Left lung (tissue), 10 donors: ENCODE data around the gene CEL. TPM values are rescaled to one million over a fixed set of nuclear protein-coding genes. Genes with fewer than 3 reads are reported as not detected.
"Not testable (repeated sequence)": the region's sequence is repeated elsewhere in the genome, so short reads cannot be mapped to it uniquely, and the experiment has no call there.

Experiments
- ATAC-seq: fragments of 200-7000 bp; cut with Tn5 transposase; one replicate; pipeline ENCODE4 v1.9.1; 2020; ENCODE audit warnings: moderate library complexity
- DNase-seq, 4 donors: peaks; one replicate each; pipeline ENCODE4 v3.0.0-alpha.2; 2013 to 2020
- H3K27ac ChIP-seq, 2 donors: fragments of 200-600 bp; sonication (generic) in 1 of 2; one replicate each; pipeline versions ENCODE4 v1.5.0 to v1.8.0; 2020 to 2021
- H3K27me3 ChIP-seq, 2 donors: fragments of 200-600 bp; sonication (generic) in 1 of 2; one replicate each; pipeline versions ENCODE4 v1.5.0 to v1.8.0; 2020 to 2021
- H3K36me3 ChIP-seq, 2 donors: fragments of 200-600 bp; sonication (generic) in 1 of 2; one replicate each; pipeline versions ENCODE4 v1.5.0 to v1.8.0; 2020 to 2021
- H3K4me1 ChIP-seq, 2 donors: fragments of 200-600 bp; one replicate each; pipeline ENCODE4 v1.8.0; 2021
- H3K4me3 ChIP-seq, 2 donors: fragments of 200-600 bp; sonication (generic) in 1 of 2; one replicate each; pipeline versions ENCODE4 v1.5.0 to v1.8.0; 2020 to 2021; ENCODE audit warnings: mild to moderate bottlenecking in 1 of 2
- H3K9me3 ChIP-seq, 2 donors: fragments of 200-600 bp; sonication (generic) in 1 of 2; one replicate each; pipeline versions ENCODE4 v1.5.0 to v1.8.0; 2020 to 2021
- CTCF ChIP-seq, 2 donors: fragments of 200-600 bp; sonication (generic) in 1 of 2; IDR thresholded peaks; one replicate each; pipeline versions ENCODE4 v1.5.0 to v1.8.0; 2021; ENCODE audit warnings: antibody characterized with exemption in 2 of 2
- intact Hi-C, 2 donors: fragments of 100-400 bp; cut with DNase I; formaldehyde crosslinking; loops; one replicate each; pipeline versions ENCODE4 v1.11.2 to v1.14.2; 2022
- polyA plus RNA-seq, 6 donors: library from polyadenylated mRNA; unstranded; fragments of 120-200 nt; gene quantifications; one replicate each; pipeline ENCODE4 v1.2.1, GENCODE V29; 2013; ENCODE audit not compliant: insufficient read length in 6 of 6
- total RNA-seq, 2 donors: library from RNA; stranded (reverse); fragmentation: NEBNext Ultra II Directional; extraction: Animal tissue kit (Norgen Biotek cat#: 25700); gene quantifications; one replicate each; pipeline ENCODE4 v1.2.1, GENCODE V29; 2021
- donor health status: DM: no; HTN: yes; CAD: no.
- donor health status: DM: no; HTN: no; CAD: no.

The CEL gene
- total and polyA plus RNA-seq, 8 donors: 0.47 to 2.6 (median 2.0) TPM

DNA sequence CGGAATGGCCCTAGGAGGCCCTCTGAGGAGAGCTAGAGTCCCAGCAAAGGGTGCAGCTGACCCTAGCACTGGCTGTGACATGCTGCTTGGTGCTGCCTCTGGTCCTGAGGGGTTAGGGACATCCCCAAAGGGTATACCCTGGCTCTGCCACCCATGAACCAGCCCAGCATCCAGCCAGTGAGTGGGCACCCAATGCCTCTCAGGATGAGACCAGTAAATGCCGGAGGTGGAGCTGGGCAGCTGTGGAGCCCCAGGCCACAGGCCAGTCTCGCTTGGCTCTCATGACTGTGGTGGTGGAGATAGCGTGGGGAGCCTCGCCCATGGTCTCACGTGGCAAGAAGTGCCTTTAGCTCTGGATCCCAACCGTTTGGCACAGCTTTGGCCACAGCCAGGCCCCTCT is 3.7 kb upstream of the CEL start:
- no peak for TF ChIP-seq CTCF (IDR thresholded peaks at IDR 0.05)
- intact Hi-C loops: no loop called here
- Histone ChIP-seq H3K4me1 (peaks cover 0 to 14% of the 10 kb centered on the region in 2 donors), H3K27me3 (no peaks in the 10 kb centered on the region), H3K4me3 (no peak overlapping the region), H3K36me3 (peaks cover 0 to 57% of the 10 kb centered on the region in 2 donors), H3K9me3 (no peaks in the 10 kb centered on the region), H3K27ac (no peak overlapping the region)
- ATAC-seq (no peak), DNase-seq (peak in 1 of 4 donors; percentile 49)

DNA sequence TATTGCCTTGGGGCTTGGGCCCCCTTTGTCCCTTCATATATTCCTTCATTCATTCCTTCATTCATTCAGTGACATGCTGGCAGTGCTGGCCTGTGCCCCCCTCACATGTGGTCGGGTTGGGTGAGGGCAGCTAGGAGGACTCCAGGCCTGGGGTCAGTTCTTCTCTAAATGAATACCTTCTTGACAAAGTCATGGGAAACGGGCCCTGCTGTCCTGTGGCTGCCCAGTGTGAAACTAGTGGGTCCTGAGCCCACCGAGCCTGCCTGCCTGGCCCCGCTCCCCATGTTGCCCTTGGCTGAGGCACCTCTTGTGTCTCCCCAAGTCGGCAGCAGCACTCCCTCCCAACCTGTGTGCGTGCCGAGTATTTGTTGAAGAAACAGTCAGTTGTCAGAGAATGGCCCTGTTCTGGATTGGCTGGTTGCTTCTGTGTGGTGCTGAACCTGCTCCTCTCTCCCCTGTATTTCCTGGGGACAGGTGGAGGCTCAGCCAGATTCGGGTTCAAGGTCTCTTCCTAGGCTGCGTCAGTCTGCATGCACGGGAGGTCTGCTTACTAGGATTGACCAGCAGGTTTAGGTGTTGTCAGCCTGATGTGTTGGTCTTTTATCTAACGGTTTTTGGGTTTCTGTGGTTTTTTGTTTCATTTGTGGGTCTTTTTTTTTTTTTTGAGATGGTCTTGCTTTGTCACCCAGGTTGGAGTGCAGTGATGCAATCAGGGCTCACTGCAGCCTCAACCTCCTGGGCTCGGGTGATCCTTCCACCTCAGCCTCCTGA is 3.0 kb upstream of the CEL start:
- Histone ChIP-seq H3K9me3 (no peaks in the 10 kb centered on the region), H3K27ac (no peak overlapping the region)

GRCh38 chr9:133059623-133060022 is 2.2 kb upstream of the CEL start:
- no peak for TF ChIP-seq CTCF (IDR thresholded peaks at IDR 0.05)
- H3K27ac ChIP-seq: no peak overlapping the region
- intact Hi-C loops: no loop called here

More for the DNA sequence above, 3.0 kb upstream of the CEL start:
- peaks cover 0 to 14% of the 10 kb centered on the region in 2 donors for H3K4me1 ChIP-seq
- H3K36me3 ChIP-seq: peaks cover 0 to 50% of the 10 kb centered on the region in 2 donors
- no peak for TF ChIP-seq CTCF (IDR thresholded peaks at IDR 0.05)
- no peaks in the 10 kb centered on the region for H3K27me3 ChIP-seq
- intact Hi-C loops: no loop called here
- no peak overlapping the region for H3K4me3 ChIP-seq
- DNase-seq (peak in 1 of 4 donors; percentile 33), ATAC-seq (no peak)

GRCh38 chr9:133060417-133060841 is 1.4 kb upstream of the CEL start:
- DNase-seq (no peak), ATAC-seq (no peak)
- Histone ChIP-seq H3K27me3 (no peaks in the 10 kb centered on the region), H3K9me3 (no peaks in the 10 kb centered on the region), H3K4me3 (no peak overlapping the region), H3K27ac (no peak overlapping the region), H3K36me3 (peaks cover 0 to 33% of the 10 kb centered on the region in 2 donors), H3K4me1 (peaks cover 0 to 14% of the 10 kb centered on the region in 2 donors)
- TF ChIP-seq CTCF (IDR thresholded peaks at IDR 0.05): no peak
- intact Hi-C loops: no loop called here

More at GRCh38 chr9:133059623-133060022, 2.2 kb upstream of the CEL start:
- ATAC-seq: no peak
- Histone ChIP-seq H3K9me3 (no peaks in the 10 kb centered on the region), H3K27me3 (no peaks in the 10 kb centered on the region), H3K36me3 (peaks cover 0 to 41% of the 10 kb centered on the region in 2 donors), H3K4me1 (peaks cover 0 to 14% of the 10 kb centered on the region in 2 donors), H3K4me3 (no peak overlapping the region)
- no peak for DNase-seq

DNA sequence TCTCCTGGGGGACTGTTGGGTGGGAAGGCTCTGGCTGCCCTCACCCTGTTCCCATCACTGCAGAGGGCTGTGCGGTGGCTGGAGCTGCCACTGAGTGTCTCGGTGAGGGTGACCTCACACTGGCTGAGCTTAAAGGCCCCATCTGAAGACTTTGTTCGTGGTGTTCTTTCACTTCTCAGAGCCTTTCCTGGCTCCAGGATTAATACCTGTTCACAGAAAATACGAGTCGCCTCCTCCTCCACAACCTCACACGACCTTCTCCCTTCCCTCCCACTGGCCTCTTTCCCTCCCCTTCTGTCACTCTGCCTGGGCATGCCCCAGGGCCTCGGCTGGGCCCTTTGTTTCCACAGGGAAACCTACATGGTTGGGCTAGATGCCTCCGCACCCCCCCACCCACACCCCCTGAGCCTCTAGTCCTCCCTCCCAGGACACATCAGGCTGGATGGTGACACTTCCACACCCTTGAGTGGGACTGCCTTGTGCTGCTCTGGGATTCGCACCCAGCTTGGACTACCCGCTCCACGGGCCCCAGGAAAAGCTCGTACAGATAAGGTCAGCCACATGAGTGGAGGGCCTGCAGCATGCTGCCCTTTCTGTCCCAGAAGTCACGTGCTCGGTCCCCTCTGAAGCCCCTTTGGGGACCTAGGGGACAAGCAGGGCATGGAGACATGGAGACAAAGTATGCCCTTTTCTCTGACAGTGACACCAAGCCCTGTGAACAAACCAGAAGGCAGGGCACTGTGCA is 590 bp upstream of the CEL start:
- H3K9me3 ChIP-seq, intact Hi-C loops, ATAC-seq, DNase-seq, H3K27me3 ChIP-seq, H3K27ac ChIP-seq, H3K4me3 ChIP-seq: not testable (repeated sequence)
- peaks cover 0 to 26% of the 10 kb centered on the region in 2 donors for H3K36me3 ChIP-seq
- H3K4me1 ChIP-seq: peaks cover 0 to 14% of the 10 kb centered on the region in 2 donors

DNA sequence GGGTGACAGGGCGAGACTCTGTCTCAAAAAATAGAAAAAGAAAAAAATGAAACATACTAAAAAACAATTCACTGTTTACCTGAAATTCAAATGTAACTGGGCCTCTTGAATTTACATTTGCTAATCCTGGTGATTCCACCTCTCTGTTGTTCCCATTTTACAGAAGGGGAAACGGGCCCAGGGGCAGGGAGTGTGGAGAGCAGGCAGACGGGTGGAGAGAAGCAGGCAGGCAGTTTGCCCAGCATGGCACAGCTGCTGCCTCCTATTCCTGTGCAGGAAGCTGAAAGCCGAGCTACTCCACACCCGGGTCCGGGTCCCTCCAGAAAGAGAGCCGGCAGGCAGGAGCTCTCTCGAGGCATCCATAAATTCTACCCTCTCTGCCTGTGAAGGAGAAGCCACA is 788 bp downstream of the CEL start:
- DNase-seq: peak in 1 of 4 donors; percentile 35
- ATAC-seq, H3K27ac ChIP-seq, H3K27me3 ChIP-seq, intact Hi-C loops, H3K9me3 ChIP-seq, H3K4me3 ChIP-seq: not testable (repeated sequence)
- Histone ChIP-seq H3K4me1 (peaks cover 0 to 14% of the 10 kb centered on the region in 2 donors), H3K36me3 (peaks cover 0 to 12% of the 10 kb centered on the region in 2 donors)
